Tongue (tissue), 2 donors: ENCODE measurements around the gene ZC3HAV1. TPM values are rescaled to one million over a fixed set of nuclear protein-coding genes. Genes with fewer than 3 reads are reported as not detected.
"Not testable (repeated sequence)": the region's sequence is repeated elsewhere in the genome, so short reads cannot be mapped to it uniquely, and the experiment has no call there.

Experiments
- DNase-seq: peaks from one replicate; pipeline ENCODE4 v3.0.0-alpha.2; 2015
- total RNA-seq: library from RNA; depleted of rRNA; stranded (reverse); fragments of >200 nt; gene quantifications from one replicate; pipeline ENCODE4 v1.2.3, GENCODE V29; 2014

The ZC3HAV1 gene
- total RNA-seq, 1 donor from 2014 or later = 25.4 TPM

DNA sequence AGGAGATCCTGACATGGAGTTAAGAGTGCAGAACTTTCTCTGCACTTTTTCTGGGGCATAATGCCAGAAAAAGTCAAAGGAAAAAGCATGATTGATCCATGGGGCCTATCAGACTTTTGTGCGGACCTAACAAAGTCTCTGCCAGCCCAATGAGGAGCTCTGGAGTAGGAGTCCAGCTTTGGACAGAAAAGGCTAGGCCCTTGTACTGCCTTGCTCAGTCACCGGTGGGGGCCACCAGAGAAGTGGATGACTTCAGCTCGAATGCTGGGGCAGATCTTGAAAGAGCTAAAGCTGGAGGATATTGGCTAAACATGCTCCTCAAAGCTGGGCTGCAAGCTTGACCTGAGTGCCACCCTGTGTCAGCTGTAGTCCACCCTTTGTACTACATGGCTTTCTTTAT lies 2.8 kb upstream of the ZC3HAV1 start:
- no peak for DNase-seq

DNA sequence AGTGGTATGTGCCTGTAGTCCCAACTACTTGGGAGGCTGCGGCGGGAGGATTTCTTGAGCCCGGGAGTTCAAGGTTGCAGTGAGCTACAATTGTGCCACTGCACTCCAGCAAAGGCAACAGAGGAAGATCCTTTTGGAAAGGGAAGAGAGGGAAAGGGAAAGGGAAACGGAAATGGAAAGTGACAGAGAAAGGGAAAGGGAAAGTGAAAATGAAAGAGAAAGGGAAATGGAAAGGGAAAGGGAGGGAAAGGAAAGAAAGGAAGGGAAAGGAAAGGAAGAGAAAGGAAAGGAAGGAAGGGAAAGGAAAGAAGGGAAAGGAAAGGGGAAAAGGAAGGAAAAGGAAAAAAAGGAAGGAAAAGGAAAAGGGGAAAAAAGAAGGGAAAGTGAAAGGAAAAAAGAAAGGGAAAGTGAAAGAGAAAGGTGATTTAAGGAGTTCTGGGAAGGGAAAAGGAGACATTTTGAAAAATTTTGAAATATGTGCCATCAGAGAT lies 2.3 kb upstream of the ZC3HAV1 start:
- DNase-seq = no peak

DNA sequence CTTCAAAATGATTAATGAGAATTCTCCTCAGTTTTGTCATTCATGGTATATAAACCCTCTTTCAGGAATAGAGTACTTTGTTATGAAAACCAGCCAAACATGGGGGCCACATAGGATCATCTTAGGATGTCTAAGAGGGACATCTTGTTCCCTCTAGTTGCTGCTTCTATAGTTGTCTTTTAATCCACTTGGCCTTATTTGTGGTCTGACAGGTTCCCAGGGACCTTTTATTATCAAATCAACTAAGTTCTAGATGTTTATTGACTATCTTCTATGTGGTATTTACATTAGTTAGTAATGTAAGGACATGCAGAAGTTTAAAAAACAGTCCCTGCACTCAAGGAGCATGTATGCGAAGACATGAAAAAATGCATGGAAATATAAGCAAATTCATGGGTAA lies 1.6 kb upstream of the ZC3HAV1 start:
- no peak for DNase-seq

DNA sequence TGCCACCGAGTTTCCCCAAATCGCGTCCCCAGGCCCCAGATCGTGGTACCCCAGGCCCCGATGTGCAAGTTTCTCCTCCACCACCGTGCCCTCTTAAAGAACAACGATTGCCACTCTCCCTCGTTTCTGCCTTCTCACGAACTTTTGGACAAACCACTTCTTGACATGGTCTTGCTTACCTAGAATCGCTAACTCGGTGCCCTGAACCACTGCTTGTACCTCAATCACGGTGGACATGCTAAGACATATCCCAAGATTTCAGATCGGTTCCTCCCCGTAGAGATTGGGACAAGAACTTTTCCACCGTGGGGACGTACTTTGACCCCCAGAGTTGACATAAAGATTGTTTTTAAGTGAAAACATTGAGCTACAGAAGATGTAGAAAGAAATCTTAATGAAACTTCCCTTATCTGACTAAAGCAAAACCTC lies 477 bp upstream of the ZC3HAV1 start:
- DNase-seq = no peak

DNA sequence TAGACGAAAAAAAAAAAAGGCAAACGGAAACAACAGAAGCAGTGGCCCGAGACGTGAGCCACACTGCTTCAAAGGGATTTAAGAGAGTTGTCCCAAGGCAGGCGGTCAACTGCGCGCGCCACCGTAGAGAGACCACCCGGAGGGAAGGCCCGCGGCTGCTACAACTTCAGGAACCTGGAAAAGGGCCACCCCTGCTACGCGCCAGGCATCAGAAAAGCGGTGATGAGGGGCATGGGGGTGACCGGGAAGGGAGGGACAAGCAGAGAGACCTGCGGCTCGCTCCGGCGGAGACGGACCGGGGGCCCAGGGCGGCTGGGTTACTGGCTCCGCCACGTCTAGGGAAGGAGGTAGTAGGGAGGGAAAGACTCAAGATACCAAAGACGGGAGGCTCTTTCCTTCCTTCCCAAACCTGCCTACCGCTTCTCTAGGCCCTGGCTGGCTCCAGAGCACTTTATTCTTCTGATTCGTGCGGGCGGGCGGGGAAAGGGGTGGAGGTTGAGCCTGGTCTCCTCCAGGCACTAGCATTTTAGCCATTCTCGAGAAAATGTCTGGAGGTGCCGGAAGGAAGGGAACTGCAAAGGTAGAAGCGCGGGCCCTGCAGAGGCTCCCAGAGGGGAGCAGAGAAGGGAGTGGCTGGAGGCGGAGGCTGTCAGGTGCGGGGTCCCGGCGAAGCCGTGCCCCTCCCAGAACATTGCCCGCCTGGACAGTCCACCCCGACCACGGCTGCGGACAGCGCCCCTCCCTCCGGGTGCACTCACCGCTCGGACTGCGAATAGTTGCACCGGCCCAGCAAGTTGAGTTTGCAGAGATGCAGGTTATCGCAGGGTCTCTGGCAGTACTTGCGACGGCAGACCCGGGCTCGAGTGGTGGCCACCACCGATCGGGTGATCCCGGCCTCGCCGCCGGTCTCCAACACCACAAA lies 993 bp downstream of the ZC3HAV1 start:
- DNase-seq = peak; percentile 23

DNA sequence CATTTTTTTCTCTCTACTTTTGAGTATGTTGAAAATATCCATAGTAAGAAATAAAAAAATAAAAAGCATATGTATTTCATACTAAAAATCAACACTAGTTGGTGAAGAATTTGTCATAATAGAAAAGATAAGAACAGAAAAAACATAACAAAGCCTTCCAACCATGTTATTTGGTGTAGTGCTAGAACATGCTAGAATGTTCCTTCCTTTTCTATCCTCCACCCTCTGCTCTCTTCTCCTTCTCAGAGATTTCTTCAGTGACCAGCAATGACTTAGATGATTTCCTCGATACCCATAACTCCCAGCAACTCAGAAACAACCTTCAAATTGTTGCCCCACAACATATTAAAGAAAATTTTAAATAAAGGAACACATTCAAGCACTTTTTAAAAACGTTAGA lies 2.6 kb downstream of the ZC3HAV1 start:
- DNase-seq = no peak

DNA sequence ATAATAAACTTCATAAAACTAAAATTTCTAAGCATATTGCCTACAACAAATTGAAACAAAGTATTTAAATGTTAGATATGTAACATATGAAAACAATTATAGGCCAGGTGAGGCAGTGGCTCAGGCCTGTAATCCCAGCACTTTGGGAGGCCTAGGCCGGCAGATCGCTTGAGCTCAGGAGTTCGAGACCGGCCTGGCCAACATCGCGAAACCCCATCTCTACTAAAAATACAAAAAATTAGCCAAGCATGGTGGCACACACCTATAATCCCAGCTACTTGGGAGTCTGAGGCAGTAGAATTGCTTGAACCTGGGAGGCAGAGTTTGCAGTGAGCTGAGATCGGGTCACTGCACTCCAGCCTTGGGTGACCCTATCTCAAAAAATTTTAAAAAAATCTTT lies 3.3 kb downstream of the ZC3HAV1 start:
- DNase-seq = not testable (repeated sequence)

DNA sequence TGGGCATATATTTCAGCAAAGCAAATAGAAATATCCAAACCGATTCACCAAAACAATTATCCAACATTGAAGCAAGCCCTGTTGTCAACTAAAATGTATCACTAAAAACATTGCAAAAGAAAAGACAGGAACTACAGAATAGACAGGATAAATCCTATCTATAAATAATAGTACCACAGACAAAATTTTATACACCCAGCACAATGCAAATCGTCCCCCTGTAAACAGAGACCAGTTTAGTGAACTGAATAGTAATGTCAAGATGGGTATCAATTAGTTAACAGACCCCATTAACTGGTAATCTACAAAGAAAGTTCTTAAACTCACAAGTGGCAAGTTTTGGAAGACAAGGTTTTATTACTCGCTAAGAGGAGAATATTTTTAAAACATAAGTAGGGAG lies 4.0 kb downstream of the ZC3HAV1 start:
- no peak for DNase-seq

DNA sequence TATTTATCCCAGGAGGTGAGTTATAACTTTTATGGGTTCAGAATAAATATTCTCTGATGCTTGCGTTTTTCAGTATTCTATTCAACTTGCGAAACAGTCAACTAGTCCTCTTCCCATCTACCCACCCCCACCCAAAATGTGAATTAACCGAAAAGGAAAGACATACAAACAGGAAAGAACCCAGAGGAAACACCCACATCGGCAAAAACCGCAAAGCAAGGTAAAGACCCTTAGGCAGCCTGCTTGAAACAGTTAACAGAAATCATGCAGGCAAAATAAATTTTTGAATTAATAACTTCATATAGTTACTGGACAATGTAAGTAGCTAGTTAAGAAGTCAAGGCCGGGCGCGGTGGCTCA lies 5.4 kb downstream of the ZC3HAV1 start:
- DNase-seq = no peak

DNA sequence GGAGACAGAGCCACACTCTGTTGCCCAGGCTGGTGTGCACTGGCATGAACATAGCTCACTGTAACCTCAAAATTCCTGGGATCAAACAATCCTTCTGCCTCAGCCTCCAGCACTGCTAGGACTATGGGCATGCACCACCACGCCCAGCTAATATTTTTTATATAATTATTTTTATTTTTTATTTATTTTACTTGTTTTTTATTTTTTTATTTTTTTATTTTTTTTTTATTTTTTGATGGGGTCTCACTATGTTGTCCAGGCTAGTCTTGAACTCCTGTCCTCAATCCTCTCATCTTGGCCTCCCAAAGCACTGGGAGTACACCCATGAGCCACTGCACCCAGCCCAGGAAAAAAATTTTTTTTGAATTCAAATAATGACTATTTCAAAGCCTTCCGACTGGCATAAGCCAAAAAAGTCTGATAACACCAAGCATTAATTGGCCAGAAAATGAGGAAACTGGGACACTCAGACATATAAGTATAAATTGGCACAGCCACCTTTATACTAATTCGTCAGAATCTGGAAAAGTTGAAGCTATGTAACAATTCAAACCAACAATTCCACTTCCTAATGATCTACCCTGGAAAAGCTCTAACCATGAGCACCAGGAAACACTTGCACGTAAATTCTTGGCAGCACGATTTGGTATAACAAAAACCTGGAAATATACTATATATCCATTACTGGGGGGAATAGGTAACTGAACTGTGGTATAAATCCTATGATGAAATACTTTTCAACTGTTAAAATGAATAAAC lies 6.3 kb downstream of the ZC3HAV1 start:
- DNase-seq = no peak

DNA sequence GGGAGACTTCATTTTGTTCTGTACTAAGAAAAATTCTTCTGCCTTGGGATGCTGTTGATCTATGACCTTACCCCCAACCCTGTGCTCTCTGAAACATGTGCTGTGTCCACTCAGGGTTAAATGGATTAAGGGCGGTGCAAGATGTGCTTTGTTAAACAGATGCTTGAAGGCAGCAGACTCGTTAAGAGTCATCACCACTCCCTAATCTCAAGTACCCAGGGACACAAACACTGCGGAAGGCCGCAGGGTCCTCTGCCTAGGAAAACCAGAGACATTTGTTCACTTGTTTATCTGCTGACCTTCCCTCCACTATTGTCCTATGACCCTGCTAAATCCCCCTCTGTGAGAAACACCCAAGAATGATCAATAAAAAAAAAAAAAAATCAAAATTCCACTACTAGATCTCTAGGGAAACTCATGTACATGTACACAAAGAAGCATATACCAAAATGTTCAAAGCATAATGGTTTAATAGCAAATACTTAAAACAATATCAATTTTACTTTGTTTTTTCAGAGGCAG lies 7.8 kb downstream of the ZC3HAV1 start:
- DNase-seq = not testable (repeated sequence)

DNA sequence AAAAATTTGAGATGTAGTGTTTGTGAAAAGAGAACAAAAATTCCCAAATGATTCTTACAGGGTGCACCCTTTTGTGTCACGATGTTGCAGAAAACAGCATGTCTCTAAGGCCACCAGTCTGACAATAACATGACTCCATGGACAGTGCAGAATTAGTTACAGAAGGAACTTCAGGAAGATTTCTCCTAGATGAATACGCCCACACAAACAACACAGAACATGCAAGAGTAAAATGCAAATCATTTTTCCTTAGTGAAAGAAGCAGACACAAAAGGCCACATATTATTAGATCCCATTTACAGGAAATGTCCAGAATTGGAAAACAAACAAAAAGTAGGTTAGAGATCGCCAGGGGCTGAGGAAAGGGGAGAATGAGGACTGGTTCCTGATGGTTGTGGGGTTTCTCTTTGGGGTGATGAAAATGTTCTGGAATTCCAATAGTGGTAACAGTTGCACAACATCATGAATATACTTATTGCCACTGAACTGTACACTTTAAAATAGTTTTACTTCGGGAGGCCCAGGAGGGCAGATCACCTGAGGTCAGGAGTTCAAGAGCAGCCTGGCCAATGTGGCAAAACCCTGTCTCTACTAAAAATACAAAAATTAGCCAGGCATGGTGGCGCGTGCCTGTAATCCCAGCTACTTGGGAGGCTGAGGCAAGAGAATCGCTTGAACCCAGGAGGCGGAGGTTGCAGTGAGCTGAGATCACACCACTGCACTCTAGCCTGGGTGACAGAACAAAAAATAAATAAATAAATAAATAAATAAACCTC lies 10.2 kb downstream of the ZC3HAV1 start:
- no peak for DNase-seq

DNA sequence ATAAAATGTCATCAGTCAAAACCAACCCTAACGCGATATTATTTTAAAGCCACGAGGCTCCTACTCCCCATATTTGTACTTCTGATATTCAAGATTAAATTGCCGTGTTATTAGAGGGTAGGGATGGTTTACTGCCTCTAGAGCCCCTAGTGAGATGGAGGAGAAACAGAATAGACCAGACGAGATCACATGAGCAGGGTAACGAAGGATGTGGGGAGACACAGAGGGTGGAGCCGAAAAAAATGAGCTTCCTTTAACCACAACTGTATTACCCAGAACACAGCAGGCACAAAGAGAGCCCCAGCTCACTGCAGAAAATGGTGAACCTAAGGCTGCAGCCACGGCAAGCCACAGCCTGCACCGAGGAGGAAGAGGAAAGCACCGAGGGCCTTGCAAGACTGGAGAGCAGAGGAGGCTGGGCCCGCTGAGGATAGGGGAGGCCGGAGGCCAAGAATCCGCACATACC lies 14.3 kb downstream of the ZC3HAV1 start:
- DNase-seq = no peak

DNA sequence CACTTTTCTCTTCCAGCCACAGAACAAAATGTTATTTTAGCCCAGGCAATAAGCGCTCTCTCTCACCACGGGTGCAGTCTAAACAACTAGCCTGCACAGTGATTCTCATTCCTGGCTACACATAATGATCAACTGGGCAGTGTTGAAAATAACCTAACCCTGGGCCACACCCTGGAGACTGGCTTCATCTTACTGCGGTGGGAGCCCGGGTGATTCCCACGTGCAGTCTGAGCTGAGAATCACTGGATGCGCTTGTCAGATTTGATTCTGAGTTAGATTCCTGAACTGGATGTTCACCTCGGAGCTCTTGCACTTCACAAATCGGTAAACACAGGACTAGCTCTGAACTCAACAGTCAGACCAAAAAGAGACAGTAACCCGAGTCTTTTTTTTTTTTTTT lies 14.9 kb downstream of the ZC3HAV1 start:
- no peak for DNase-seq

DNA sequence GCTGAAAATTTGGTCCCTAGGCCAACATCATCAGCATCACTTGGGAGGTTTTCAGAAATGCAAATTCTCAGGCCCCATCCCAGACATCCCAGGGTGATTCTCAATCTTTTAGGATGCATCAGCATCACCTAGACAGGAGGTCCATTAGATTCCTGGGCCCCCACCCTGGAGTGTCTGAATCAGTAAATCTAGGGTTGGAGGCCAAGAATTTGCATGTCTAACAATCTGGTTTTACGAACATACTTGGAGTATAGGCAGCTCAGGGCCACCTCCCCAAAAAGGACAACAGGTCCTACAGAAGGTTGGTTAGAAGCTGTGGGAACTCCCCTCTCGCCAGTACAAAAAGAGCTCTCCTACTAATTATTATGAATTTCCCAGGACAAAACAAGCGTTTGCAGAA lies 15.5 kb downstream of the ZC3HAV1 start:
- no peak for DNase-seq

DNA sequence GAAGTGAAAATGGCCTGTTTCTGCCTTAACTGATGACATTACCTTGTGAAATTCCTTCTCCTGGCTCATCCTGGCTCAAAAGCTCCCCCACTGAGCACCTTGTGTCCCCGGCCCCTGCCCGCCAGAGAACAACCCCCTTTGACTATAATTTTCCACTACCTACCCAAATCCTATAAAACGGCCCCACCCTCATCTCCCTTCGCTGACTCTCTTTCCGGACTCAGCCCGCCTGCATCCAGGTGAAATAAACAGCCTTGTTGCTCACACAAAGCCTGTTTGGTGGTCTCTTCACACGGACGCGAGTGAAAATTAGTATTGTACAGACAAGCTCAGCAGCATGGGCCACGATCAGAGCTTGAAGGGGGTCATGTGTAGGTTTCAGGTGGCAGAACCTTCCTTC lies 16.0 kb downstream of the ZC3HAV1 start:
- DNase-seq = not testable (repeated sequence)

DNA sequence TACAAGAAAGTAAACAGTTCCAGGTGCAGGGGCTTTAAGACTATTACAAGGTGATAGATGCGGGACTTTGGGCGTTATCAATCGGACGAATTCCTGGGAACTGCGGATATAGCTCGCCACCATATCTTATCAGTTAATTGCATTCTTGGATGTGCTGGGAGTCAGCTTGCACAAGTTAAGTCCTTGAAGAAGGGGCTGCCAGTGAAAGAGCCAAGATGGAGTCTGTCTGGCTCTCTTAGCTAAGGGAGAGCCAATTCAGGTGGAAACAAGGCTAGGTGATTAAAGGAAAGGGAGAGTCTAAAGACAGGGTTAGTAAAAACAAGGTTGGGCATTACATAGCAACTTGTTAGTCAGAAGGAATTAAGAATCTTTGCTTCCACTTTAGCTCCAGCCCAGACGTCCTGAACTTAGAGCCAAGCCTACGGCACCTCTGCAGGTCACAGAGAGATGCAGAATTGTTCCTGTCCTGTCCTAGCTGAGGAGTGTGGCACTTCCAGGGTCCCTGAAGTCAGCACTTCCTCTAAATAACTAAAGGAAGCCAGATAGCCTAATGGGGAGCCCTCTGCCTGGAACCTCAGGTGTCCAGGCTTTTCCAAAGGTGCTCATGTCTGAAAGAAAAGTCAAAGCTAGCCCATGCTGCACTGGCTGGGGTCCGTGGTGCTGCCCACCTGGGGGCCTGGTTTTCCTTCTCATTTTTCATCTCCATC lies 17.3 kb downstream of the ZC3HAV1 start:
- DNase-seq = no peak

DNA sequence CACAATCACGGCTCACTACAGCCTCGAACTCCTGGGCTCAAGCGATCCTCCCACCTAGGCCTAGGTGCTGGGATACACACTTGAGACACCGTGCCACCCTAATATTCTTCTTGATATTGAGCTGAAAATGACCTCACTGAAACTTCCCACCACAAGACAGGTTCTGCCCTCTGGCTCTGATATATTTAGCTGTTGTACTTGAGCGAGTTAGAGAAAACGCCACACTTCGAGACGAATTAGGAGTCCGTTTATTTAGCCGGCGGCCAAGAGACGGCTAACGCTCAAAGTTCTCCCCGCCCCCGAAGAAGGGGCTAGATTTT lies 17.9 kb downstream of the ZC3HAV1 start:
- DNase-seq = no peak

DNA sequence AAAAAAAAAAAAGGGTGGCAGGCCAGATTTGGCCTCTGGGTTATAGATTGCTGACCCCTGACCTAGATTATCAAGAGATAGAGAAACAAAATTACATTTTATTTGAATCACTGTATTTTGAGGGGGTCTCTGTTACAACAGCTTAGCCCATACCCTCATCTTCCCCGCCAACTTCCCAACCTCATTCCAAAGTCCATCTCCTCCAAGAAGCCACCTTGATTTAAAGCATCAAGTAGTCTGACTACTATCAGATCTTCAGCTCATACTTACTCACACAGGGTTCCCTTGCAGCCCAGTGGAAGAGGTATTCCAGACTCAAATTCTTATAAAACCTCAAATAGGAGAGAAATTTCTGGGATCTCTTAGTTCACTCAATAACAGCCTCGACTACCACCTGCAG lies 20.4 kb downstream of the ZC3HAV1 start:
- DNase-seq = no peak

DNA sequence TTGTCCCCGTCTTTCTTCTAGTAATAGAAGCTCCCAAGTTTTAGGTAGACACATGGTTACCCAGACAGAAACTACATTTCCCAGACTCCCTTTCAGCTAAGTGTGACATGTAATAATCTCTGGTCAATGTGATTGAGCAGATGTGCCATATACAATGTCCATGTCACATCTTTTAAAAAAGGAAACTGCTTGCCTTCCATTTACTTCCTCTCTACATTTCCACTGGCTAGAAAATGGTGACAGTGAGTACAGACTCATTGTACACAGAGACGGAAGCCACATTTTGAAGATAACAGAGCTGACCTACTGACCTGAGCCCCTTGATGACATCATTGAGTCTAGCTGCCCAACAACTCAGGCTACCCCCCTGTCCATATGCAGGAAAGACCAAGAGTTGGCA lies 21.3 kb downstream of the ZC3HAV1 start:
- no peak for DNase-seq

DNA sequence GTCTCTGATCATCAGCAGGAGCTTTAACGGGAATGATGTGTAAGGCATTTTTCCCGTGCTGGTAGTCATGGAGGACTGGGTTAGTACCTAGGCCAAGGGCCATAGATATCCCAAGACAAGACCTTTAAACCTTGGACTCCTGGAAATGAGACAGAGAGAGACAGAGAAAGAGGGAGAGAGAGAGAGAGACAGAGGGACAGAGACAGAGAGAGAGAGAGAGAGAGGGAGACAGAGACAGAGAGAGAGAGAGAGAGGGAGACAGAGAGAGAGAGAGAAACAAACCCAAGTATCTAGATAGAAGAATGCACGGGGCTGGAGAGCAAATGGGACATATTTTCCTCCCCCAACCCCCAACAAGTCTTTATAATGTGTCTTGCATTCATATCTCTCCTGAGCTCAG lies 22.3 kb downstream of the ZC3HAV1 start:
- no peak for DNase-seq

DNA sequence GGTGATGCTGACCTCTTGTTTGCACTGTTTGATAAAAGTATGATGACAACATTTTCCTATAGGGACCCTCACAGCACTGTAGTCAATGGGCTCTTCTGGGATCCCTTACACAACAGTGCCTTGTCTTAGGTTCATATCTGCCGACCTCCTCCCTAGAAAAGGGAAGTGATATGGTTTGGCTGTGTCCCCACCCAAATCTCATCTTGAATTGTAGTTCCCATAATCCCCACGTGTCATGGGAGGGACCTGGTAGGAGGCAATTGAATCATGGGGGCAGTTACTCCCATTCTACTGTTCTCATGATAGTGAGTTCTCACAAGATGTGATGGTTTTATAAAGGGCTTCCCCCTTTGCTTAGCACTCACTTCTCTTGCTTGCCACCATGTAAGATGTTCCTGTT lies 23.1 kb downstream of the ZC3HAV1 start:
- no peak for DNase-seq
